Measurements from ENCODE around the gene TRIM66. TPM values are rescaled to one million over a fixed set of nuclear protein-coding genes. Genes with fewer than 3 reads are reported as not detected.

The TRIM66 gene
- total and polyA plus RNA-seq, 2 experiments from 2014 or later, result 1.4 to 4.7 TPM

DNA sequence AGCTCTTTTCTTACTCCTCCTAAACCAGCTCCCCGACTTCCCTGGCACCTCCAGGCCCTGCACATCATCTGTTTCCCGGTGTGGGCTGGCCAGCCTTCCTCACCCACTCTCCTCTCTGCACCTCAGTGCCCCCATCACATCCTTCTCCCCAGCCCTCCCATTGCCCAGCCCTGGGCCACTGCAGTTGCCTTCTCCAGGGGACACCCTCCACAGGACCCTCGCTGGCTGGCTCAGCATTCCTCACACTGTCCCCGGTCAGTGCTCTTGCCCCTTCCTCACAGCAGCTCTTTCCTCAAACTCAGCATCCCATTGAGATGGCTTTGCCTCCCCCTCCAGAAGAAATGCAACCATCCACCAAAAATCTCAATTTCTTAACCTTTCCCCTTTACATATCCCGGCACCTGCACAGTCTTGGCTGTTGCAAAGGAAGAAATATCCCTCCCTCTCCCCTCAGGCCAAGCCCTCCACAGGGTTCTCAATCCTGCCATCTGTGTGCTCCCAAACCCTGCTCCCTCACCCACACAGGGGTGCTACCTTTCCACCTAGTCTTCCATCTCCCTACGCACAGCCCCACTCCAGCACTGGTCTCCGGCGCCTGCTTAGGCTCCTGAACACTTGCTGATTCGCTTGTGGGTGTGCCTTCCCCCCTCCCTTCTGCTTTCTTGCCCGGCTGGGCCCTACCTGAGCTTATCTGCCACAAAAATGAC, 19.6 kb upstream of the TRIM66 start:
- no peaks in the 10 kb centered on the region for H3K27me3 ChIP-seq
- H3K36me3 ChIP-seq (replicated peaks; ENCODE audit: insufficient read depth, low read depth), result no peaks in the 10 kb centered on the region
- no peak for DNase-seq (ENCODE audit: low spot score)
- 93% methylated on average over 10 of the region's 10 CpGs for WGBS (ENCODE audit: low lambda C conversion rate, missing lambda C conversion rate)
- no peak overlapping the region for H2AFZ ChIP-seq
- H4K20me1 ChIP-seq (ENCODE audit: insufficient read depth, poor library complexity, severe bottlenecking), result no peaks in the 10 kb centered on the region
- no peak for TF ChIP-seq EZH2phosphoT487 (IDR thresholded peaks at IDR 0.05; ENCODE audit: low read depth, severe bottlenecking, unreplicated experiment)
- TF ChIP-seq EZH2 (IDR thresholded peaks at IDR 0.05; ENCODE audit: borderline replicate concordance), result no peak
- TF ChIP-seq CTCF (IDR thresholded peaks at IDR 0.05; ENCODE audit: poor library complexity), result no peak
- no peak overlapping the region for H3K27ac ChIP-seq
- H3K4me3 ChIP-seq, result no peak overlapping the region
- H3K4me1 ChIP-seq (ENCODE audit: insufficient read depth), result peaks cover 11% of the 10 kb centered on the region
- no peaks in the 10 kb centered on the region for H3K9me3 ChIP-seq (ENCODE audit: low read depth)
- no peaks in the 10 kb centered on the region for H3K79me2 ChIP-seq
- no peaks in the 10 kb centered on the region for H3K9me2 ChIP-seq (replicated peaks; ENCODE audit: insufficient read depth)
- H3K4me2 ChIP-seq, result no peak overlapping the region

DNA sequence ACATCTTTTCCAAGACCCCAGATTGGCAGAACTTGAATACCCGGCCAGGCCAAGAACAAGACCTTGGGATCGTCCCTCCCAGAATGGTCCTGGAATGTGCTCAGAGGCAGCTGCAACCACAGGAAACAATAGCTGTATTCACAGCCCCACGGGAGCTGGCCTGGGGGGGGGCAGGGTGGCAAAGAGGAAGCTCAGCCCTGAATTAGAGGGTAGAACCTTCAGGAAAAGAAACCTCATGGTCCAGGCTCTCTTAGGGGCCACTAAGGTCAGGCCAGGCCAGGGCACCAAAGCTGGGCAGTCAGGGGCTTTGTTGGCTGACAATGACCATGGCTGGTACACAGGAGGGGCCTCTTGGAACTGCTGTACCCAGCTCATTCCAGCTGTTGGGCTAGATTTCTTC, 17.4 kb upstream of the TRIM66 start:
- Histone ChIP-seq H3K4me2 (no peak overlapping the region), H3K27ac (no peak overlapping the region), H3K9me2 (replicated peaks; ENCODE audit: insufficient read depth) (no peaks in the 10 kb centered on the region), H3K36me3 (replicated peaks; ENCODE audit: insufficient read depth, low read depth) (no peaks in the 10 kb centered on the region), H3K27me3 (no peaks in the 10 kb centered on the region), H2AFZ (no peak overlapping the region), H3K79me2 (no peaks in the 10 kb centered on the region), H4K20me1 (ENCODE audit: insufficient read depth, poor library complexity, severe bottlenecking) (no peaks in the 10 kb centered on the region), H3K4me3 (no peak overlapping the region), H3K9me3 (ENCODE audit: low read depth) (no peaks in the 10 kb centered on the region), H3K4me1 (ENCODE audit: insufficient read depth) (peaks cover 11% of the 10 kb centered on the region)
- DNase-seq (ENCODE audit: low spot score), result no peak
- TF ChIP-seq EZH2phosphoT487 (IDR thresholded peaks at IDR 0.05; ENCODE audit: low read depth, severe bottlenecking, unreplicated experiment), result no peak
- TF ChIP-seq CTCF (IDR thresholded peaks at IDR 0.05; ENCODE audit: poor library complexity), result no peak
- WGBS (ENCODE audit: low lambda C conversion rate, missing lambda C conversion rate), result 61% methylated on average over 3 of the region's 3 CpGs

- no peak overlapping the region for H3K4me3 ChIP-seq
- H3K9me3 ChIP-seq (ENCODE audit: low read depth), result no peaks in the 10 kb centered on the region
- 53% methylated on average over 11 of the region's 11 CpGs for WGBS (ENCODE audit: low lambda C conversion rate, missing lambda C conversion rate)
- DNase-seq (ENCODE audit: low spot score), result no peak
- peaks cover 11% of the 10 kb centered on the region for H3K4me1 ChIP-seq (ENCODE audit: insufficient read depth)
- no peaks in the 10 kb centered on the region for H3K36me3 ChIP-seq (replicated peaks; ENCODE audit: insufficient read depth, low read depth)
- no peak overlapping the region for H2AFZ ChIP-seq
- TF ChIP-seq CTCF (IDR thresholded peaks at IDR 0.05; ENCODE audit: poor library complexity) (no peak), EZH2phosphoT487 (IDR thresholded peaks at IDR 0.05; ENCODE audit: low read depth, severe bottlenecking, unreplicated experiment) (no peak), EZH2 (IDR thresholded peaks at IDR 0.05; ENCODE audit: borderline replicate concordance) (no peak)
- H3K4me2 ChIP-seq, result no peak overlapping the region
- no peaks in the 10 kb centered on the region for H3K79me2 ChIP-seq
- no peaks in the 10 kb centered on the region for H4K20me1 ChIP-seq (ENCODE audit: insufficient read depth, poor library complexity, severe bottlenecking)
- H3K27ac ChIP-seq, result peak overlapping the region; percentile 69
- H3K9me2 ChIP-seq (replicated peaks; ENCODE audit: insufficient read depth), result no peaks in the 10 kb centered on the region
- no peaks in the 10 kb centered on the region for H3K27me3 ChIP-seq
Observed at GRCh38 chr11:8698917-8699441, 16.5 kb upstream of the TRIM66 start.

Data from hepatocyte (in vitro differentiated cells).